Measurements from ENCODE around the gene MYO10.

The MYO10 gene

GRCh38 chr5:16642867-16643266 lies 293.2 kb downstream of the MYO10 start:
- H3K4me3 ChIP-seq (ENCODE audit: low read depth, low read length), result no peak overlapping the region
- DNase-seq (ENCODE audit: low read depth, low spot score), result no peak
- TF ChIP-seq, protein P1, sequence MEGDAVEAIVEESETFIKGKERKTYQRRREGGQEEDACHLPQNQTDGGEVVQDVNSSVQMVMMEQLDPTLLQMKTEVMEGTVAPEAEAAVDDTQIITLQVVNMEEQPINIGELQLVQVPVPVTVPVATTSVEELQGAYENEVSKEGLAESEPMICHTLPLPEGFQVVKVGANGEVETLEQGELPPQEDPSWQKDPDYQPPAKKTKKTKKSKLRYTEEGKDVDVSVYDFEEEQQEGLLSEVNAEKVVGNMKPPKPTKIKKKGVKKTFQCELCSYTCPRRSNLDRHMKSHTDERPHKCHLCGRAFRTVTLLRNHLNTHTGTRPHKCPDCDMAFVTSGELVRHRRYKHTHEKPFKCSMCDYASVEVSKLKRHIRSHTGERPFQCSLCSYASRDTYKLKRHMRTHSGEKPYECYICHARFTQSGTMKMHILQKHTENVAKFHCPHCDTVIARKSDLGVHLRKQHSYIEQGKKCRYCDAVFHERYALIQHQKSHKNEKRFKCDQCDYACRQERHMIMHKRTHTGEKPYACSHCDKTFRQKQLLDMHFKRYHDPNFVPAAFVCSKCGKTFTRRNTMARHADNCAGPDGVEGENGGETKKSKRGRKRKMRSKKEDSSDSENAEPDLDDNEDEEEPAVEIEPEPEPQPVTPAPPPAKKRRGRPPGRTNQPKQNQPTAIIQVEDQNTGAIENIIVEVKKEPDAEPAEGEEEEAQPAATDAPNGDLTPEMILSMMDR (IDR thresholded peaks at IDR 0.05; ENCODE audit: low read depth, low read length), result no peak
- in situ Hi-C loops (cut with HindIII; ENCODE audit: low sequenced_read_pairs), result no loop called here

DNA sequence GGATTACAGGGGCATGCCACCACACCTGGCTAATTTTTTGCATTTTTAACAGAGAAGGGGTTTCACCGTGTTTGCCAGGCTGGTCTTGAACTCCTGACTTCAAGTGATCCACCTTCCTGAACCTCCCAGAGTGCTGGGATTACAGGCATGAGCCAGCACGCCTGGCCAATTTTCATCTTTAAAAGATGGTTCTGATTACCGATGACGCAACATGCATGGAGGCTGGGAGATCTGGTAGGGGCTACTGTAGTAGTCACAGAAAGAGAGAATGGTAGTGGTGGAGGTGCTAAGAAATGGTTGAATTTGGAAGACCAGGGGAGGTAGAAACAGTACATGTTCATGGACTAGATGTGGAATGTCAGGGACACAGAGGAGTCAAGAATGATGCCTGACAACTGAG lies 296.9 kb downstream of the MYO10 start:
- no peak for DNase-seq (ENCODE audit: low read depth, low spot score)
- TF ChIP-seq, protein P1 (IDR thresholded peaks at IDR 0.05; ENCODE audit: low read depth, low read length), result no peak
- in situ Hi-C loops (cut with HindIII; ENCODE audit: low sequenced_read_pairs), result no loop called here
- no peak overlapping the region for H3K4me3 ChIP-seq (ENCODE audit: low read depth, low read length)

- H3K4me3 ChIP-seq (ENCODE audit: low read depth, low read length), result no peak overlapping the region
- TF ChIP-seq, protein P1 (IDR thresholded peaks at IDR 0.05; ENCODE audit: low read depth, low read length), result no peak
- in situ Hi-C loops (cut with HindIII; ENCODE audit: low sequenced_read_pairs), result no loop called here
- no peak for DNase-seq (ENCODE audit: low read depth, low spot score)
Observed at GRCh38 chr5:16628376-16628775, 307.7 kb downstream of the MYO10 start.

- in situ Hi-C loops (cut with HindIII; ENCODE audit: low sequenced_read_pairs), result no loop called here
- DNase-seq (ENCODE audit: low read depth, low spot score), result peak; percentile 9
- TF ChIP-seq, protein P1 (IDR thresholded peaks at IDR 0.05; ENCODE audit: low read depth, low read length), result no peak
- H3K4me3 ChIP-seq (ENCODE audit: low read depth, low read length), result no peak overlapping the region
Observed at GRCh38 chr5:16626696-16627264, 309.3 kb downstream of the MYO10 start.

DNA sequence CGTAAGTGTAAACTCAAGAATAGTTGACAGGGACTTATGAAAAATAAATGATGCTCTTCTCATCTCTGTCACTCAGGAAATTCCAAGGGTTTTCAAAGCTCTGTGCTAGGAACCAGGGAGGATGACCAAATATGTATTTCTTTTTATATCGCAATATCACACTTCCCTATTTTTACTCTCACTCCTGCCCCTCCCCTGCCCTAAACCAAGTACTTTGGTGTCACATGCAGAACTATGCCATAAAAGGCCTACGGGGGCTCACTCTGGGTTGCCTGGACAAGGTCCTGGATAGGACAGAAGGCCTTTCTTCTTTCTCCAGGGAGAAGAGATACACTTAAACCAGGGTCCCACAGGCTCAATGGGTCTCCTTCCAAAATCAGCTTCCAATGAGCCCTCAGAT lies 311.0 kb downstream of the MYO10 start:
- DNase-seq (ENCODE audit: low read depth, low spot score), result no peak
- in situ Hi-C loops (cut with HindIII; ENCODE audit: low sequenced_read_pairs), result no loop called here
- no peak overlapping the region for H3K4me3 ChIP-seq (ENCODE audit: low read depth, low read length)
- TF ChIP-seq, protein P1 (IDR thresholded peaks at IDR 0.05; ENCODE audit: low read depth, low read length), result no peak

DNA sequence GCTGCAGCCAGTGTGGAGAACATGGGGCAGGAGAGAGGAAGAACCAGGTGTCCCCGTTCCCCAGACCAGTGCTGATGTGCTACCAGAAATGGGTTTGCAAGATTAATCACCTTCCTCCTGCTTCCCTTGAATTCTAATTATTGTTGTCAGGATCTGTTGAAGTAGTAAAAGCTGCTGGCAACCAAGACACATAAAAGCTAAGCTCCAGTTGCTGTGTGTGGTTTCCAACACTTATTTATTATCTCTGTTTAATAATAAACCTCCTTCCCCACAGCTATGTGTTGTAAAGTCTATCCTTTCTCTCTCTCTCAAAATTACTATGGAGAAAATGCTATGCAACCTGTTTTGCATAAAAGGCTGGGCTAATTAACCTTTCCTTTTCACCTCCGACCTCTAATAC lies 317.0 kb downstream of the MYO10 start:
- no peak for DNase-seq (ENCODE audit: low read depth, low spot score)
- no peak overlapping the region for H3K4me3 ChIP-seq (ENCODE audit: low read depth, low read length)
- TF ChIP-seq, protein P1 (IDR thresholded peaks at IDR 0.05; ENCODE audit: low read depth, low read length), result no peak
- in situ Hi-C loops (cut with HindIII; ENCODE audit: low sequenced_read_pairs), result no loop called here
